Brain microvascular endothelial cell (primary cell): ENCODE results near the gene RTN4RL2.
A peak's percentile ranks its signal among the peaks of the same experiment; 100 is the strongest.

ENCODE experiments used
- DNase-seq: peaks from one replicate; pipeline ENCODE4 v3.0.0-alpha.2; 2020
- H3K27ac ChIP-seq: fragments of 250-450 bp; sonication (Bioruptor Pico); 2 replicates; pipeline ENCODE4 v1.5.1; 2020; ENCODE audit warnings: mild to moderate bottlenecking, moderate library complexity
- H3K27me3 ChIP-seq: fragments of 250-450 bp; sonication (Bioruptor Pico); replicated peaks from 2 replicates; pipeline ENCODE4 v1.5.1; 2020; ENCODE audit warnings: mild to moderate bottlenecking
- H3K36me3 ChIP-seq: fragments of 250-450 bp; sonication (Bioruptor Pico); replicated peaks from 2 replicates; pipeline ENCODE4 v1.5.1; 2020; ENCODE audit warnings: mild to moderate bottlenecking
- H3K4me3 ChIP-seq: 2 replicates; pipeline ENCODE4 v1.5.1; 2011; ENCODE audit warnings: low read depth, mild to moderate bottlenecking, control low read depth, low read length, moderate library complexity
- in situ Hi-C: cut with HindIII; loops from 2 replicates; pipeline ENCODE4 v1.10.0; 2017; ENCODE audit warnings: low sequenced_read_pairs, low pct_ligation_motif_present
- TF ChIP-seq, protein P1 (sequence below): IDR thresholded peaks from 2 replicates; pipeline ENCODE4 v1.5.1; 2011; ENCODE audit warnings: low read depth, mild to moderate bottlenecking, moderate library complexity, low read length, control low read depth, inconsistent platforms; ENCODE audit errors: missing control alignments

Gene RTN4RL2

GRCh38 chr11:57475671-57476046 is 15.3 kb downstream of the RTN4RL2 start:
- TF ChIP-seq, protein P1, sequence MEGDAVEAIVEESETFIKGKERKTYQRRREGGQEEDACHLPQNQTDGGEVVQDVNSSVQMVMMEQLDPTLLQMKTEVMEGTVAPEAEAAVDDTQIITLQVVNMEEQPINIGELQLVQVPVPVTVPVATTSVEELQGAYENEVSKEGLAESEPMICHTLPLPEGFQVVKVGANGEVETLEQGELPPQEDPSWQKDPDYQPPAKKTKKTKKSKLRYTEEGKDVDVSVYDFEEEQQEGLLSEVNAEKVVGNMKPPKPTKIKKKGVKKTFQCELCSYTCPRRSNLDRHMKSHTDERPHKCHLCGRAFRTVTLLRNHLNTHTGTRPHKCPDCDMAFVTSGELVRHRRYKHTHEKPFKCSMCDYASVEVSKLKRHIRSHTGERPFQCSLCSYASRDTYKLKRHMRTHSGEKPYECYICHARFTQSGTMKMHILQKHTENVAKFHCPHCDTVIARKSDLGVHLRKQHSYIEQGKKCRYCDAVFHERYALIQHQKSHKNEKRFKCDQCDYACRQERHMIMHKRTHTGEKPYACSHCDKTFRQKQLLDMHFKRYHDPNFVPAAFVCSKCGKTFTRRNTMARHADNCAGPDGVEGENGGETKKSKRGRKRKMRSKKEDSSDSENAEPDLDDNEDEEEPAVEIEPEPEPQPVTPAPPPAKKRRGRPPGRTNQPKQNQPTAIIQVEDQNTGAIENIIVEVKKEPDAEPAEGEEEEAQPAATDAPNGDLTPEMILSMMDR, result no peak
- Histone ChIP-seq H3K4me3 (no peak overlapping the region), H3K27me3 (peaks cover 12% of the 10 kb centered on the region), H3K36me3 (no peaks in the 10 kb centered on the region), H3K27ac (no peak overlapping the region)
- in situ Hi-C loops, result no loop called here
- DNase-seq, result no peak

DNA sequence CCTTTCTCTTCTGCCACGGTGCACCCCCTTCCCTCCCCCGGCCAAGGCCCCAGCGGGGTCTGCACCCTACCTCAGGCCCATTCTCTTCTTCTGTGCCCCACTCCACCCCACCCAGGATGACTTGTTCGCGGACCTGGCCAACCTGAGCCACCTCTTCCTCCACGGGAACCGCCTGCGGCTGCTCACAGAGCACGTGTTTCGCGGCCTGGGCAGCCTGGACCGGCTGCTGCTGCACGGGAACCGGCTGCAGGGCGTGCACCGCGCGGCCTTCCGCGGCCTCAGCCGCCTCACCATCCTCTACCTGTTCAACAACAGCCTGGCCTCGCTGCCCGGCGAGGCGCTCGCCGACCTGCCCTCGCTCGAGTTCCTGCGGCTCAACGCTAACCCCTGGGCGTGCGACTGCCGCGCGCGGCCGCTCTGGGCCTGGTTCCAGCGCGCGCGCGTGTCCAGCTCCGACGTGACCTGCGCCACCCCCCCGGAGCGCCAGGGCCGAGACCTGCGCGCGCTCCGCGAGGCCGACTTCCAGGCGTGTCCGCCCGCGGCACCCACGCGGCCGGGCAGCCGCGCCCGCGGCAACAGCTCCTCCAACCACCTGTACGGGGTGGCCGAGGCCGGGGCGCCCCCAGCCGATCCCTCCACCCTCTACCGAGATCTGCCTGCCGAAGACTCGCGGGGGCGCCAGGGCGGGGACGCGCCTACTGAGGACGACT is 15.9 kb downstream of the RTN4RL2 start:
- TF ChIP-seq, protein P1, result no peak
- Histone ChIP-seq H3K27me3 (peaks cover 12% of the 10 kb centered on the region), H3K4me3 (peak overlapping the region; percentile 15), H3K36me3 (no peaks in the 10 kb centered on the region), H3K27ac (no peak overlapping the region)
- in situ Hi-C loops, result no loop called here
- no peak for DNase-seq

GRCh38 chr11:57476757-57477506 is 16.6 kb downstream of the RTN4RL2 start:
- Histone ChIP-seq H3K27me3 (peaks cover 15% of the 10 kb centered on the region), H3K36me3 (no peaks in the 10 kb centered on the region), H3K27ac (no peak overlapping the region), H3K4me3 (peak overlapping the region; percentile 15)
- DNase-seq, result no peak
- in situ Hi-C loops, result no loop called here
- TF ChIP-seq, protein P1, result peak; percentile 66

- no peak overlapping the region for H3K4me3 ChIP-seq
- no peak for DNase-seq
- H3K27ac ChIP-seq, result no peak overlapping the region
- in situ Hi-C loops, result no loop called here
- no peaks in the 10 kb centered on the region for H3K36me3 ChIP-seq
- peaks cover 20% of the 10 kb centered on the region for H3K27me3 ChIP-seq
- TF ChIP-seq, protein P1, result no peak
Measured at GRCh38 chr11:57477507-57478189, 17.3 kb downstream of the RTN4RL2 start.

DNA sequence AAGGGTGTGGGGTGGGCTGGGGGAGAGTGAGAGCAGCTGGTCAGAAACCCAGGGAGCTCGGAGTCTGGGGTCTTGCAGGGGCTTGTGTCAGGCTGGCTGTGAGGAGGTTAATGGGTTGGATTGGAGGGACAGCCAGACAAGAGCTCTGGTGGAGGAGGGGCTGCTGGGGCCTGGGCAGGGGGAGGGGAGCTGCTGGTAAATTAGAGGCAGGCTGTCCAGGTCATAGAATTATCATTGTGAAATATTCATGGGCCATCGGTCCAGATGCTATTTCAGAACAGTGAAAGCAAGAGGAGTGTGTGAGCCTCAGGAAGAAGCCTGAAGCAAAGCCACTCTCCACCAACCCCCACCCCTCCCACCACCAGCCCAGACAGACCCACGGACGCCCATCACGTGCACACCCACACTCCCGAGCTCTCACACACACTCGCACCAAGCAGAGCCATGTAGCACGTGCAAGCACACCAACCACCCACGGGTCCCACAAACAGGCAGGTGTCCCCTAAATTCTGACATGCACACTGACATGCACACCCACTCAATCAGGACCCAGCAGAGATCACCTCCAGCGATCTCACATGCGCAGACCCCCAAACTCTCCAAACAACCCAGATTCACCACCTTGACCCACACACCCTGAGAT is 18.8 kb downstream of the RTN4RL2 start:
- Histone ChIP-seq H3K27me3 (peaks cover 20% of the 10 kb centered on the region), H3K27ac (no peak overlapping the region), H3K4me3 (no peak overlapping the region), H3K36me3 (no peaks in the 10 kb centered on the region)
- in situ Hi-C loops, result no loop called here
- DNase-seq, result no peak
- TF ChIP-seq, protein P1, result no peak
